Endothelial cell of umbilical vein (primary cell): ENCODE data around the gene GRAPL.
"Not testable (repeated sequence)": the region's sequence is repeated elsewhere in the genome, so short reads cannot be mapped to it uniquely, and the experiment has no call there.

Source experiments
- CTCF ChIP-seq, 2 donors: IDR thresholded peaks; 1 replicate in 1 of 2; 2 replicates in 1 of 2; pipeline ENCODE4 v1.5.1; 2011; ENCODE audit warnings: low read length in 2 of 2, mild to moderate bottlenecking in 2 of 2, moderate library complexity in 2 of 2, control low read depth in 1 of 2, inconsistent platforms in 1 of 2, low read depth in 1 of 2; ENCODE audit not compliant: insufficient read depth in 1 of 2; ENCODE audit errors: extremely low read depth in 1 of 2
- GATA2 ChIP-seq: IDR thresholded peaks from 2 replicates; pipeline ENCODE4 v1.7.0; 2011; ENCODE audit warnings: low read depth, mild to moderate bottlenecking, moderate library complexity, mixed read lengths, low read length; ENCODE audit not compliant: insufficient read length, insufficient read depth
- POLR2A ChIP-seq: IDR thresholded peaks from 2 replicates; pipeline ENCODE4 v1.6.1; 2012; ENCODE audit warnings: low read depth, mild to moderate bottlenecking, control low read depth, low read length
- POLR2AphosphoS5 ChIP-seq: IDR thresholded peaks from 2 replicates; pipeline ENCODE4 v1.6.1; 2012; ENCODE audit warnings: low read depth, mild to moderate bottlenecking, control low read depth, low read length, moderate library complexity; ENCODE audit not compliant: insufficient read depth

GRCh38 chr17:19161308-19162107 lies 34.1 kb downstream of the GRAPL start:
- TF ChIP-seq CTCF (IDR thresholded peaks at IDR 0.05; ENCODE audit: extremely low read depth in 1 of 2, insufficient read depth in 1 of 2, low read depth in 1 of 2, low read length in 2 of 2); GATA2; POLR2A; POLR2AphosphoS5: not testable (repeated sequence)
